Renal cortical epithelial cell (primary cell): ENCODE measurements around the gene C14orf119. TPM values are rescaled to one million over a fixed set of nuclear protein-coding genes. Genes with fewer than 3 reads are reported as not detected.
"Not testable (repeated sequence)": the region's sequence is repeated elsewhere in the genome, so short reads cannot be mapped to it uniquely, and the experiment has no call there.

Source experiments
- DNase-seq: peaks from one replicate; pipeline ENCODE4 v3.0.0-alpha.2; 2011; ENCODE audit warnings: low read depth
- total RNA-seq: library from RNA; depleted of rRNA; stranded (reverse); fragments of >200 nt; gene quantifications from 2 replicates; pipeline ENCODE4 v1.2.3, GENCODE V29; 2014

The C14orf119 gene
- total RNA-seq, 1 donor from 2014 or later: 61.6 TPM

- no peak for DNase-seq
Measured at GRCh38 chr14:23089498-23090253, 5.6 kb upstream of the C14orf119 start.

- DNase-seq: no peak
Measured at GRCh38 chr14:23090254-23090636, 5.1 kb upstream of the C14orf119 start.

- DNase-seq: no peak
Measured at GRCh38 chr14:23091294-23092225, 3.7 kb upstream of the C14orf119 start.

- DNase-seq: no peak
Measured at GRCh38 chr14:23093104-23093503, 2.2 kb upstream of the C14orf119 start.

- no peak for DNase-seq
Measured at GRCh38 chr14:23093526-23093925, 1.8 kb upstream of the C14orf119 start.

GRCh38 chr14:23093991-23094665 is 1.2 kb upstream of the C14orf119 start:
- DNase-seq: no peak

- DNase-seq: peak; percentile 79
Measured at GRCh38 chr14:23094666-23095195, 574 bp upstream of the C14orf119 start, which contains the start of gene ACIN1. Gene ACIN1 (minus strand): TSS chr14:23095136. CDS start chr14:23095112, 24 bp downstream.

- no peak for DNase-seq
Measured at GRCh38 chr14:23097786-23098185, 2.5 kb downstream of the C14orf119 start.

GRCh38 chr14:23099212-23099861 is 4.0 kb downstream of the C14orf119 start:
- DNase-seq: no peak

- no peak for DNase-seq
Measured at GRCh38 chr14:23101213-23101970, 6.1 kb downstream of the C14orf119 start.

- no peak for DNase-seq
Measured at GRCh38 chr14:23101986-23102625, 6.8 kb downstream of the C14orf119 start.

- no peak for DNase-seq
Measured at GRCh38 chr14:23102801-23103200, 7.5 kb downstream of the C14orf119 start.

- DNase-seq: no peak
Measured at GRCh38 chr14:23103581-23103980, 8.3 kb downstream of the C14orf119 start.

GRCh38 chr14:23104070-23104590 is 8.8 kb downstream of the C14orf119 start:
- DNase-seq: no peak

GRCh38 chr14:23104591-23105347 is 9.5 kb downstream of the C14orf119 start, which contains the start of gene CIROP:
Gene CIROP (minus strand): TSS chr14:23104989. CDS start chr14:23104920, 69 bp downstream.
- DNase-seq: no peak

- DNase-seq: no peak
Measured at GRCh38 chr14:23105348-23105824, 10.1 kb downstream of the C14orf119 start.

- no peak for DNase-seq
Measured at GRCh38 chr14:23106747-23107045, 11.4 kb downstream of the C14orf119 start.

- DNase-seq: not testable (repeated sequence)
Measured at GRCh38 chr14:23107620-23108019, 12.3 kb downstream of the C14orf119 start.

- DNase-seq: not testable (repeated sequence)
Measured at GRCh38 chr14:23108169-23108568, 12.9 kb downstream of the C14orf119 start.
